ENCODE data around the gene BRD7. TPM values are rescaled to one million over a fixed set of nuclear protein-coding genes. Genes with fewer than 3 reads are reported as not detected.

BRD7 gene
- total RNA-seq, 1 experiment from 2014 or later: 45.6 TPM

DNA sequence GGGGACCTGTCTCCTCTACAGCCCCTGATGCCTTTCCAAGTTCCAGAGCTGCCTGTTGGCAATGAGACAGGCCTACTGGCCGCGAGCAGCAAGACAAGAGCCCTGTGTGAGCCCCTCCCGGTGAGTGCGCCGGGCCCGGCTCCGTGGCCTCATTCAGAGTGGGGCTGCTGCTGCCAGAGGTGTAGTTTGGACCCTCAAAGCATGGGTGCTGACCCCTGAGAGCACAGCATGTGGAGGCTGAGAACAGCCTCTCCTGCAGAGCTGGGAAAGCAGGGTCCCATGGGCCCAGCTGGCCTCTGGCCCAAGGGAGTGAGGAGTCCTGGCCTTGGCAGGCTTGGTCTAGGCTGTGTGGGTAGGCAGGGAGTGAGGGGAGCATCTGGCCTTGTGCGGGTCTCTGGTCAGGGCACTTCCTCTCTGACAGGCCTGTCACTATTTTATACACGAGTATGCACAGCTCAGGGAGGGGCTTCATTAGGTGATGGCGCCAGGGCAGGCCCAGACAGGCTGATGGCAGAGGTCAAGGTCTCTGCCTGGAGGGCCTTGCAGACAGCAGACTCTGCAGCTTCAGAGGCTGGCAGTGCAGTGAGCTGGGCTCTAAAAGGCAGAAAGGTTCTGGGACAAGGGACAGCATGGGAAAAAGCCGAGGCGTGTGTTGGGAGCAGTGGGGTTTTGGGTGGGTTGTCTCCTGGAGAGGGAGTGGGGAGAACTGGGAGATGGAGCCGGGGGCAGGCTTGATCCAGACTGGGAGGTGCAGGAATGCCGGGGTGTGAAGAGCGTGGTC, 59.1 kb downstream of the BRD7 start:
- ATAC-seq (peak; percentile 39; the same call in 1 of the 2 replicates), DNase-seq (ENCODE audit: low read depth, low spot score) (no peak)
- POLR2A ChIA-PET: no interaction called here
- no TSS peak for BruUV-seq (replicated peaks)
- Histone ChIP-seq H3K27ac (ENCODE audit: low read length) (no peak overlapping the region), H3K36me3 (ENCODE audit: control insufficient read depth, insufficient read depth, low read length) (no peaks in the 10 kb centered on the region), H3K9me3 (ENCODE audit: control insufficient read depth, insufficient read depth, low read depth, low read length) (no peaks in the 10 kb centered on the region), H3K4me3 (ENCODE audit: low read depth in 2 of 2, low read length in 2 of 2) (no peak overlapping the region), H3K4me1 (ENCODE audit: control insufficient read depth, insufficient read depth, low read length) (no peaks in the 10 kb centered on the region), H3K27me3 (ENCODE audit: control insufficient read depth, insufficient read depth, low read length) (no peaks in the 10 kb centered on the region)
- TF ChIP-seq POLR2AphosphoS5 (IDR thresholded peaks at IDR 0.05; ENCODE audit: low read depth, low read length) (no peak), SIN3A (IDR thresholded peaks at IDR 0.05; ENCODE audit: borderline replicate concordance, insufficient read depth, low read depth, low read length) (no peak)
- TF ChIP-seq, protein P1, sequence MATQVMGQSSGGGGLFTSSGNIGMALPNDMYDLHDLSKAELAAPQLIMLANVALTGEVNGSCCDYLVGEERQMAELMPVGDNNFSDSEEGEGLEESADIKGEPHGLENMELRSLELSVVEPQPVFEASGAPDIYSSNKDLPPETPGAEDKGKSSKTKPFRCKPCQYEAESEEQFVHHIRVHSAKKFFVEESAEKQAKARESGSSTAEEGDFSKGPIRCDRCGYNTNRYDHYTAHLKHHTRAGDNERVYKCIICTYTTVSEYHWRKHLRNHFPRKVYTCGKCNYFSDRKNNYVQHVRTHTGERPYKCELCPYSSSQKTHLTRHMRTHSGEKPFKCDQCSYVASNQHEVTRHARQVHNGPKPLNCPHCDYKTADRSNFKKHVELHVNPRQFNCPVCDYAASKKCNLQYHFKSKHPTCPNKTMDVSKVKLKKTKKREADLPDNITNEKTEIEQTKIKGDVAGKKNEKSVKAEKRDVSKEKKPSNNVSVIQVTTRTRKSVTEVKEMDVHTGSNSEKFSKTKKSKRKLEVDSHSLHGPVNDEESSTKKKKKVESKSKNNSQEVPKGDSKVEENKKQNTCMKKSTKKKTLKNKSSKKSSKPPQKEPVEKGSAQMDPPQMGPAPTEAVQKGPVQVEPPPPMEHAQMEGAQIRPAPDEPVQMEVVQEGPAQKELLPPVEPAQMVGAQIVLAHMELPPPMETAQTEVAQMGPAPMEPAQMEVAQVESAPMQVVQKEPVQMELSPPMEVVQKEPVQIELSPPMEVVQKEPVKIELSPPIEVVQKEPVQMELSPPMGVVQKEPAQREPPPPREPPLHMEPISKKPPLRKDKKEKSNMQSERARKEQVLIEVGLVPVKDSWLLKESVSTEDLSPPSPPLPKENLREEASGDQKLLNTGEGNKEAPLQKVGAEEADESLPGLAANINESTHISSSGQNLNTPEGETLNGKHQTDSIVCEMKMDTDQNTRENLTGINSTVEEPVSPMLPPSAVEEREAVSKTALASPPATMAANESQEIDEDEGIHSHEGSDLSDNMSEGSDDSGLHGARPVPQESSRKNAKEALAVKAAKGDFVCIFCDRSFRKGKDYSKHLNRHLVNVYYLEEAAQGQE (IDR thresholded peaks at IDR 0.05; ENCODE audit: insufficient read depth in 1 of 2, low read depth in 2 of 2, low read length in 1 of 2): no peak
- TF ChIP-seq, protein P2, sequence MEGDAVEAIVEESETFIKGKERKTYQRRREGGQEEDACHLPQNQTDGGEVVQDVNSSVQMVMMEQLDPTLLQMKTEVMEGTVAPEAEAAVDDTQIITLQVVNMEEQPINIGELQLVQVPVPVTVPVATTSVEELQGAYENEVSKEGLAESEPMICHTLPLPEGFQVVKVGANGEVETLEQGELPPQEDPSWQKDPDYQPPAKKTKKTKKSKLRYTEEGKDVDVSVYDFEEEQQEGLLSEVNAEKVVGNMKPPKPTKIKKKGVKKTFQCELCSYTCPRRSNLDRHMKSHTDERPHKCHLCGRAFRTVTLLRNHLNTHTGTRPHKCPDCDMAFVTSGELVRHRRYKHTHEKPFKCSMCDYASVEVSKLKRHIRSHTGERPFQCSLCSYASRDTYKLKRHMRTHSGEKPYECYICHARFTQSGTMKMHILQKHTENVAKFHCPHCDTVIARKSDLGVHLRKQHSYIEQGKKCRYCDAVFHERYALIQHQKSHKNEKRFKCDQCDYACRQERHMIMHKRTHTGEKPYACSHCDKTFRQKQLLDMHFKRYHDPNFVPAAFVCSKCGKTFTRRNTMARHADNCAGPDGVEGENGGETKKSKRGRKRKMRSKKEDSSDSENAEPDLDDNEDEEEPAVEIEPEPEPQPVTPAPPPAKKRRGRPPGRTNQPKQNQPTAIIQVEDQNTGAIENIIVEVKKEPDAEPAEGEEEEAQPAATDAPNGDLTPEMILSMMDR (IDR thresholded peaks at IDR 0.05): no peak
- CTCF ChIA-PET: no interaction called here
- in situ Hi-C loops (cut with HindIII; ENCODE audit: low pct_unique_long_range_greater_than_20kb, low sequenced_read_pairs): no loop called here
- intact Hi-C loops (cut with micrococcal nuclease; ENCODE audit: unreplicated experiment): no loop called here

DNA sequence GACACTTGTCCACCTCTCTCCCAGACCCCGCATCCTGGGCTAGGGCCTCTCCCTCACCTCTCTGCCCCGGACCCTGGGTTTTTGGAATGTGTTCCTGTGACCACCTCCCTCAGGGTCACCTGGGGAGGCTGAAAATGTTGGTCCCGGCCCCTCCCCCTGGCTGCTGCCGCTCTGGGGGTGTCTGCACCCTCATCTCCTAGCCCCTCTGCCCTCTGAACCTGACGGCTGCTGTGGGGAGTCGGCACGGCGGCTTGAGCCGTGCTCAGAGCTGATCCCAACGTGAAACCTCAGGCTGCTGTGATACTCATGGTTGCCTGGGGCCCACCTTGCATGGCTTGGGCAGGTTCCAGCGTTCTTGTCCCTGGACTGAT, 59.6 kb downstream of the BRD7 start:
- TF ChIP-seq POLR2AphosphoS5 (IDR thresholded peaks at IDR 0.05; ENCODE audit: low read depth, low read length) (no peak), TCF7L2 (IDR thresholded peaks at IDR 0.05; ENCODE audit: low read depth, low read length) (no peak), SIN3A (IDR thresholded peaks at IDR 0.05; ENCODE audit: borderline replicate concordance, insufficient read depth, low read depth, low read length) (no peak)
- TF ChIP-seq, protein P1 (IDR thresholded peaks at IDR 0.05; ENCODE audit: insufficient read depth in 1 of 2, low read depth in 2 of 2, low read length in 1 of 2): no peak
- TF ChIP-seq, protein P2 (IDR thresholded peaks at IDR 0.05): no peak
- no peaks in the 10 kb centered on the region for H3K27me3 ChIP-seq (ENCODE audit: control insufficient read depth, insufficient read depth, low read length)
- DNase-seq (ENCODE audit: low read depth, low spot score) (no peak), ATAC-seq (no peak)
- CTCF ChIA-PET: no interaction called here
- no peaks in the 10 kb centered on the region for H3K4me1 ChIP-seq (ENCODE audit: control insufficient read depth, insufficient read depth, low read length)
- BruUV-seq (replicated peaks): no TSS peak
- no peak overlapping the region for H3K27ac ChIP-seq (ENCODE audit: low read length)
- in situ Hi-C loops (cut with HindIII; ENCODE audit: low pct_unique_long_range_greater_than_20kb, low sequenced_read_pairs): no loop called here
- POLR2A ChIA-PET: no interaction called here
- no peaks in the 10 kb centered on the region for H3K36me3 ChIP-seq (ENCODE audit: control insufficient read depth, insufficient read depth, low read length)
- intact Hi-C loops (cut with micrococcal nuclease; ENCODE audit: unreplicated experiment): no loop called here
- H3K4me3 ChIP-seq (ENCODE audit: low read depth in 2 of 2, low read length in 2 of 2): no peak overlapping the region
- H3K9me3 ChIP-seq (ENCODE audit: control insufficient read depth, insufficient read depth, low read depth, low read length): no peaks in the 10 kb centered on the region
